ENCODE measurements around the gene WWOX.

DNA sequence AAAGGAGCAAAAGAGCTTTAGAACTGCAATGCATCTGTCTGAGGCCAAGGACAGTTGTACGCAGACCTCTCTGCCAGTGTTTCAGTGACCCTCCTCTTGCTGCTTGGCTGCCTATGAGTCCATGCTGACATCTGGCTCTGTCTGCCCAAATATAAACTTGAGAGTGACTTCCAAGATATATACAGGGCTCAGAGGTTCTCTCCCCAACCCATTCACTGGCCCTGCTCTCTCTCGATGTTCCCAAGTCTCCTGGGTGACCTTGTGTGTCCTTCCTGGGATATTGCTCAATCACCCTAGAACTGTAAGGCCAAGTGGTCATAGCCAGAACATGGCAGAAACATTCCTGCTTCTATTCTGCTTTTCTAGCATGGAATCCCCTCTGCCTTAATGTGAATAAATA lies 716.3 kb downstream of the WWOX start:
- no peak for TF ChIP-seq NFYB (CRISPR knock-in tag; IDR thresholded peaks at IDR 0.05)
- no peak for TF ChIP-seq SSRP1 (CRISPR knock-in tag; IDR thresholded peaks at IDR 0.05)
- TF ChIP-seq ZFX (CRISPR knock-in tag; IDR thresholded peaks at IDR 0.05; ENCODE audit: low read depth), result no peak
- TF ChIP-seq, protein P1, sequence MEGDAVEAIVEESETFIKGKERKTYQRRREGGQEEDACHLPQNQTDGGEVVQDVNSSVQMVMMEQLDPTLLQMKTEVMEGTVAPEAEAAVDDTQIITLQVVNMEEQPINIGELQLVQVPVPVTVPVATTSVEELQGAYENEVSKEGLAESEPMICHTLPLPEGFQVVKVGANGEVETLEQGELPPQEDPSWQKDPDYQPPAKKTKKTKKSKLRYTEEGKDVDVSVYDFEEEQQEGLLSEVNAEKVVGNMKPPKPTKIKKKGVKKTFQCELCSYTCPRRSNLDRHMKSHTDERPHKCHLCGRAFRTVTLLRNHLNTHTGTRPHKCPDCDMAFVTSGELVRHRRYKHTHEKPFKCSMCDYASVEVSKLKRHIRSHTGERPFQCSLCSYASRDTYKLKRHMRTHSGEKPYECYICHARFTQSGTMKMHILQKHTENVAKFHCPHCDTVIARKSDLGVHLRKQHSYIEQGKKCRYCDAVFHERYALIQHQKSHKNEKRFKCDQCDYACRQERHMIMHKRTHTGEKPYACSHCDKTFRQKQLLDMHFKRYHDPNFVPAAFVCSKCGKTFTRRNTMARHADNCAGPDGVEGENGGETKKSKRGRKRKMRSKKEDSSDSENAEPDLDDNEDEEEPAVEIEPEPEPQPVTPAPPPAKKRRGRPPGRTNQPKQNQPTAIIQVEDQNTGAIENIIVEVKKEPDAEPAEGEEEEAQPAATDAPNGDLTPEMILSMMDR (CRISPR knock-in tag; IDR thresholded peaks at IDR 0.05), result no peak
- no peak for TF ChIP-seq RAD21 (CRISPR knock-in tag; IDR thresholded peaks at IDR 0.05)
- no peak for TF ChIP-seq GABPB1 (CRISPR knock-in tag; IDR thresholded peaks at IDR 0.05)
- no peak for TF ChIP-seq HDAC6 (IDR thresholded peaks at IDR 0.05; ENCODE audit: low read depth, low read length)
